GM21390 (cell line): ENCODE results near the gene GATD1.

ENCODE experiments used
- ATAC-seq: cut with Tn5 transposase; IDR thresholded peaks from one replicate; pipeline ENCODE4 v1.9.1; 2021; ENCODE audit not compliant: unreplicated experiment

Gene GATD1

GRCh38 chr11:729492-730074 lies 47.7 kb downstream of the GATD1 start:
- no peak for ATAC-seq

- ATAC-seq = no peak
These were observed 48.3 kb downstream of the GATD1 start for GRCh38 chr11:728901-729491.

- ATAC-seq = no peak
These were observed 49.2 kb downstream of the GATD1 start for GRCh38 chr11:727859-728748.

GRCh38 chr11:727281-727701 lies 50.0 kb downstream of the GATD1 start:
- no peak for ATAC-seq

GRCh38 chr11:726278-727220 lies 50.7 kb downstream of the GATD1 start:
- ATAC-seq = no peak

- no peak for ATAC-seq
These were observed 51.6 kb downstream of the GATD1 start for GRCh38 chr11:725624-726202.

- ATAC-seq = no peak
These were observed 52.4 kb downstream of the GATD1 start for GRCh38 chr11:724778-725386.

GRCh38 chr11:724049-724777 lies 53.1 kb downstream of the GATD1 start:
- no peak for ATAC-seq

GRCh38 chr11:723120-723883 lies 54.0 kb downstream of the GATD1 start:
- ATAC-seq = no peak

GRCh38 chr11:722346-722811 lies 54.9 kb downstream of the GATD1 start:
- ATAC-seq = no peak

GRCh38 chr11:721741-722345 lies 55.4 kb downstream of the GATD1 start:
- no peak for ATAC-seq

- no peak for ATAC-seq
These were observed 56.0 kb downstream of the GATD1 start for GRCh38 chr11:721247-721740.

- ATAC-seq = no peak
These were observed 56.5 kb downstream of the GATD1 start for GRCh38 chr11:720642-721246.

GRCh38 chr11:720017-720641 lies 57.2 kb downstream of the GATD1 start:
- ATAC-seq = no peak

GRCh38 chr11:719214-720016 lies 57.9 kb downstream of the GATD1 start:
- ATAC-seq = no peak
